ENCODE measurements around the gene LDB1. TPM values are rescaled to one million over a fixed set of nuclear protein-coding genes. Genes with fewer than 3 reads are reported as not detected.

LDB1 gene
- total RNA-seq, 1 experiment from 2014 or later, result 17.2 TPM

- DNase-seq (ENCODE audit: low read depth), result peak; percentile 90
These were observed 55.2 kb downstream of the LDB1 start, which contains the start of gene HPS6 for GRCh38 chr10:102064868-102065560. HPS6 (plus strand) TSS chr10:102065349; CDS start chr10:102065475, 126 bp downstream.

DNA sequence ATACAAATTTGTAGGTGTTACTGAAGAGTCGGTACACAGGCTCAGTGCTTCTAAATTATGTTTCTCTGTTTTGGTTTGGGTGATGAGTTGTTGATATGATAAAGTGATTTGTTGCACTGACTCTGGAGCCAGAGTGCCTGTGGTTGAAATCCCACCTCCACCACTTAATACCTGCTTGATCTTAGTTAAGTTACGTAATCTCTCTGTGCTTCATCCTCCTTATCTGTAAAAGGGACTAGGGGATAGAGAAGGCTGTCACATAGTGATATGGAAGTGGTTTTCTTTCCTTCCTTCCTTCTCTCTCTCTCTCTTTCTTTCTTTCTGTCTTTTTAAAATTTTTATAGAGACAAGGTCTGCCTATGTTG, 55.7 kb downstream of the LDB1 start:
- no peak for DNase-seq (ENCODE audit: low read depth)

DNA sequence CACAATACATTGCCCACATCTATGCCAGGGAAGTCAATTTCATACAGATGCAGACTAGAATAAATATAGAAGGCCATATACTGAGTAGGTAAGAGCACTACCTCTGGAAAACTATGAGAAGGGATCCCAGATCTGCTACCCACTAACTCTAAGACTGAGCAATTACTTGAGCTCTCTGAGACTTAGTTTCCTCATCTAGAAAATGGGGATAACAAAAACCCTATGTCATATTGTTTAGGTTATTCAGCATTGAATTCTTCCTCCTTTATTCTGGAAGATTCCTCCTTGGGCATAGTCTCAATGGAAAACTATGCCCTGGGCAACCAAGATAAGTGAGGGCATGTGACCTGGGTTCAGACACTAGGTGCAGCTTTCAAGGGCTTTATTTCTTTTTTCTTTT, 60.2 kb downstream of the LDB1 start:
- DNase-seq (ENCODE audit: low read depth), result no peak

Other genes with a start within 250 kb of the LDB1 start
- gene ARMH3, start 64.2 kb downstream of the LDB1 start, total RNA-seq (2014; rRNA removed; shearing (Covaris generic)), result 3.8 and 5.7 TPM in 2 replicates
- gene HPS6, start 55.0 kb downstream of the LDB1 start, total RNA-seq (2014; rRNA removed; shearing (Covaris generic)), result 5.3 and 10.7 TPM in 2 replicates
- gene PPRC1, start 12.7 kb upstream of the LDB1 start, total RNA-seq (2014; rRNA removed; shearing (Covaris generic)), result 10.6 and 14.7 TPM in 2 replicates
- gene NOLC1, start 32.0 kb upstream of the LDB1 start, total RNA-seq (2014; rRNA removed; shearing (Covaris generic)), result 31.2 and 41.1 TPM in 2 replicates
- 0.36 and 0.49 TPM in 2 replicates for gene ELOVL3, start 105.9 kb upstream of the LDB1 start, total RNA-seq (2014; rRNA removed; shearing (Covaris generic))
- not detected in 2 replicates for gene PITX3, start 121.1 kb upstream of the LDB1 start, total RNA-seq (2014; rRNA removed; shearing (Covaris generic))
- 23.9 and 31.0 TPM in 2 replicates for gene GBF1, start 125.2 kb upstream of the LDB1 start, total RNA-seq (2014; rRNA removed; shearing (Covaris generic))

Data from RPMI7951 (cell line).